H9 (cell line): ENCODE data around the gene PPM1J. TPM values are rescaled to one million over a fixed set of nuclear protein-coding genes. Genes with fewer than 3 reads are reported as not detected.
A peak's percentile ranks its signal among the peaks of the same experiment; 100 is the strongest.

ENCODE experiments used
- DNase-seq: peaks from one replicate; pipeline ENCODE4 v3.0.0-alpha.2; 2017
- H2AFZ ChIP-seq: one replicate; pipeline ENCODE4 v1.6.1; 2013; ENCODE audit warnings: mild to moderate bottlenecking, low read length, control low read depth, moderate library complexity
- H2AK5ac ChIP-seq: 2 replicates; pipeline ENCODE4 v1.6.1; 2013; ENCODE audit warnings: low read length, control low read depth, mixed read lengths; ENCODE audit not compliant: insufficient read length
- H2BK120ac ChIP-seq: one replicate; pipeline ENCODE4 v1.6.1; 2013; ENCODE audit warnings: low read depth, mild to moderate bottlenecking, low read length, control low read depth, inconsistent platforms; ENCODE audit not compliant: poor library complexity, severe bottlenecking
- H2BK12ac ChIP-seq: 2 replicates; pipeline ENCODE4 v1.6.1; 2013; ENCODE audit warnings: low read length, control low read depth, mixed read lengths, low read depth; ENCODE audit not compliant: insufficient read length
- H2BK15ac ChIP-seq: 2 replicates; pipeline ENCODE4 v1.6.1; 2013; ENCODE audit warnings: low read depth, low read length, control low read depth
- H2BK20ac ChIP-seq: one replicate; pipeline ENCODE4 v1.6.1; 2013; ENCODE audit warnings: low read depth, mild to moderate bottlenecking, low read length, control low read depth, inconsistent platforms; ENCODE audit not compliant: poor library complexity, severe bottlenecking
- H2BK5ac ChIP-seq: 2 replicates; pipeline ENCODE4 v1.6.1; 2013; ENCODE audit warnings: low read length, control low read depth, mixed read lengths; ENCODE audit not compliant: insufficient read length
- H3K14ac ChIP-seq: 2 replicates; pipeline ENCODE4 v1.6.1; 2013; ENCODE audit warnings: low read length, control low read depth; ENCODE audit not compliant: insufficient read depth
- H3K18ac ChIP-seq: 2 replicates; pipeline ENCODE4 v1.6.1; 2013; ENCODE audit warnings: low read depth, mild to moderate bottlenecking, mixed read lengths, low read length, control low read depth; ENCODE audit not compliant: insufficient read length
- H3K23ac ChIP-seq: 2 replicates; pipeline ENCODE4 v1.6.1; 2013; ENCODE audit warnings: low read length, control low read depth, mixed read lengths, low read depth; ENCODE audit not compliant: insufficient read length
- H3K23me2 ChIP-seq: 2 replicates; pipeline ENCODE4 v1.6.1; 2013; ENCODE audit warnings: low read depth, mild to moderate bottlenecking, mixed read lengths, low read length, control low read depth; ENCODE audit not compliant: insufficient read length, poor library complexity, severe bottlenecking
- H3K27ac ChIP-seq: 2 replicates; pipeline ENCODE4 v1.5.1; 2013; ENCODE audit warnings: low read length, control low read depth, mixed read lengths, low read depth; ENCODE audit not compliant: insufficient read length
- H3K27me3 ChIP-seq: 2 replicates; pipeline ENCODE4 v1.6.1; 2013; ENCODE audit warnings: low read length, control low read depth, inconsistent platforms; ENCODE audit not compliant: insufficient read depth
- H3K4ac ChIP-seq: 2 replicates; pipeline ENCODE4 v1.6.1; 2013; ENCODE audit warnings: low read depth, mild to moderate bottlenecking, control low read depth, inconsistent platforms, low read length, moderate library complexity
- H3K4me1 ChIP-seq: 2 replicates; pipeline ENCODE4 v1.6.1; 2013; ENCODE audit warnings: low read length, control low read depth, inconsistent platforms; ENCODE audit not compliant: insufficient read depth
- H3K4me2 ChIP-seq: 2 replicates; pipeline ENCODE4 v1.6.1; 2013; ENCODE audit warnings: low read length, control low read depth, mixed read lengths; ENCODE audit not compliant: insufficient read length, insufficient read depth
- H3K56ac ChIP-seq: 2 replicates; pipeline ENCODE4 v1.6.1; 2013; ENCODE audit warnings: low read depth, mild to moderate bottlenecking, mixed read lengths, low read length, control low read depth; ENCODE audit not compliant: insufficient read length
- H3K79me1 ChIP-seq: 2 replicates; pipeline ENCODE4 v1.6.1; 2013; ENCODE audit warnings: low read depth, mild to moderate bottlenecking, moderate library complexity, low read length, control low read depth, inconsistent platforms; ENCODE audit not compliant: insufficient read depth, poor library complexity, severe bottlenecking
- H3K79me2 ChIP-seq: 2 replicates; pipeline ENCODE4 v1.6.1; 2013; ENCODE audit warnings: low read length, control low read depth, inconsistent platforms; ENCODE audit not compliant: insufficient read depth
- H3K9ac ChIP-seq: 2 replicates; pipeline ENCODE4 v1.6.1; 2013; ENCODE audit warnings: low read length, control low read depth, mixed read lengths; ENCODE audit not compliant: insufficient read length; ENCODE audit errors: extremely low read depth
- H3K9me3 ChIP-seq: one replicate; pipeline ENCODE4 v1.6.1; 2013; ENCODE audit warnings: low read depth, low read length, inconsistent platforms; ENCODE audit not compliant: control insufficient read depth
- H3T11ph ChIP-seq: one replicate; pipeline ENCODE4 v1.6.1; 2013; ENCODE audit warnings: mild to moderate bottlenecking, low read length, control low read depth, inconsistent platforms
- H4K20me1 ChIP-seq: one replicate; pipeline ENCODE4 v1.6.1; 2013; ENCODE audit not compliant: control insufficient read depth, insufficient read length, insufficient read depth
- H4K5ac ChIP-seq: 2 replicates; pipeline ENCODE4 v1.6.1; 2013; ENCODE audit warnings: low read depth, mild to moderate bottlenecking, mixed read lengths, low read length, control low read depth; ENCODE audit not compliant: insufficient read length
- H4K8ac ChIP-seq: replicated peaks from 2 replicates; pipeline ENCODE4 v1.6.1; 2013; ENCODE audit warnings: low read length, control low read depth, mixed read lengths, low read depth; ENCODE audit not compliant: insufficient read length
- H4K91ac ChIP-seq: 2 replicates; pipeline ENCODE4 v1.6.1; 2013; ENCODE audit warnings: low read depth, mild to moderate bottlenecking, moderate library complexity, mixed read lengths, low read length, control low read depth; ENCODE audit not compliant: insufficient read length
- H3K27ac Mint-ChIP-seq, 3 experiments: 2 replicates in 2 of 3; 3 replicates in 1 of 3; pipeline ENCODE4 v1.8.0; 2020 to 2021; ENCODE audit warnings: mixed read lengths in 3 of 3, mild to moderate bottlenecking in 1 of 3, moderate library complexity in 1 of 3
- H3K27me3 Mint-ChIP-seq: 2 replicates; pipeline ENCODE4 v1.8.0; 2021; ENCODE audit warnings: low read depth, mild to moderate bottlenecking, moderate library complexity, mixed read lengths
- H3K36me3 Mint-ChIP-seq, 3 experiments: 2 replicates in 2 of 3; 3 replicates in 1 of 3; pipeline ENCODE4 v1.8.0; 2020 to 2021; ENCODE audit warnings: low read depth in 3 of 3, mixed read lengths in 3 of 3; ENCODE audit not compliant: insufficient read depth in 1 of 3
- H3K4me1 Mint-ChIP-seq, 2 experiments: 2 replicates each; pipeline ENCODE4 v1.8.0; 2020; ENCODE audit warnings: mixed read lengths in 2 of 2
- H3K4me3 Mint-ChIP-seq, 2 experiments: 2 replicates in 1 of 2; 3 replicates in 1 of 2; pipeline ENCODE4 v1.8.0; 2020 to 2021; ENCODE audit warnings: mild to moderate bottlenecking in 2 of 2, mixed read lengths in 2 of 2, moderate library complexity in 1 of 2
- H3K9me3 Mint-ChIP-seq, 2 experiments: 2 replicates in 1 of 2; 3 replicates in 1 of 2; pipeline ENCODE4 v1.8.0; 2020; ENCODE audit warnings: mild to moderate bottlenecking in 2 of 2, mixed read lengths in 2 of 2, moderate library complexity in 1 of 2
- CTCF ChIP-seq: fragments of 200-600 bp; sonication (generic); conservative IDR thresholded peaks from 3 replicates; pipeline ENCODE4 v1.8.0; 2021; ENCODE audit warnings: antibody characterized with exemption, mild to moderate bottlenecking
- WGBS: extraction: QIAGEN DNeasy Blood & Tissue Kit; methylation state at CpG from one replicate; pipeline ENCODE4 v1.1.7; 2013; ENCODE audit warnings: missing lambda C conversion rate, low lambda C conversion rate, mixed read lengths; ENCODE audit not compliant: insufficient read length; ENCODE audit errors: extremely low coverage; 5-methylcytosine and 5-hydroxymethylcytosine counted together
- total RNA-seq: library from RNA; stranded (reverse); gene quantifications from 2 replicates; pipeline ENCODE4 v1.2.1, GENCODE V29; 2021

The PPM1J gene
- total RNA-seq, 1 experiment from 2014 or later, result 12.7 TPM

GRCh38 chr1:112704391-112704933, 10.7 kb downstream of the PPM1J start:
- H3K4me3 Mint-ChIP-seq, result peak overlapping the region; percentile 72 to 84
- Histone ChIP-seq H4K5ac (no peak overlapping the region), H2AFZ (no peak overlapping the region), H3K56ac (no peak overlapping the region), H3K9me3 (no peaks in the 10 kb centered on the region), H2BK20ac (no peak overlapping the region), H4K91ac (no peak overlapping the region), H3K79me2 (no peaks in the 10 kb centered on the region), H3K27ac (no peak overlapping the region), H2AK5ac (no peak overlapping the region), H2BK120ac (no peak overlapping the region), H4K8ac (no peak overlapping the region), H2BK15ac (no peak overlapping the region), H3K4ac (no peak overlapping the region), H4K20me1 (peaks cover 2% of the 10 kb centered on the region), H3K79me1 (no peaks in the 10 kb centered on the region), H3K9ac (no peak overlapping the region), H3T11ph (no peak overlapping the region), H3K14ac (no peak overlapping the region), H3K4me2 (peak overlapping the region; percentile 66), H3K18ac (no peak overlapping the region), H3K4me1 (peaks cover 16% of the 10 kb centered on the region), H2BK5ac (no peak overlapping the region), H3K23me2 (peaks cover 13% of the 10 kb centered on the region), H2BK12ac (no peak overlapping the region), H3K27me3 (peaks cover 6% of the 10 kb centered on the region; the same call in 1 of the 2 replicates), H3K23ac (no peak overlapping the region)
- no CpG with 5 or more reads among the region's 7 CpGs for WGBS
- H3K36me3 Mint-ChIP-seq, result peaks cover 16 to 41% (median 35%) of the 10 kb centered on the region in 3 experiments; a peak in 6 of 7 replicates
- TF ChIP-seq CTCF, result no peak
- H3K4me1 Mint-ChIP-seq, result peaks cover 68 to 76% of the 10 kb centered on the region in 2 experiments
- peak overlapping the region in 1 of 3 experiments; percentile 88; a peak in 2 of 7 replicates for H3K27ac Mint-ChIP-seq
- no peaks in the 10 kb centered on the region; a peak in 1 of 5 replicates for H3K9me3 Mint-ChIP-seq
- H3K27me3 Mint-ChIP-seq, result peaks cover 61% of the 10 kb centered on the region
- no peak for DNase-seq
